GM19468 (cell line): Measurements from ENCODE around the gene GPR183.
A peak's percentile ranks its signal among the peaks of the same experiment; 100 is the strongest.

Experiments used
- ATAC-seq: cut with Tn5 transposase; IDR thresholded peaks from one replicate; pipeline ENCODE4 v1.9.1; 2021; ENCODE audit warnings: mild to moderate bottlenecking, moderate library complexity, moderate number of reproducible peaks; ENCODE audit not compliant: unreplicated experiment; ENCODE audit errors: extremely low read depth

The GPR183 gene, protein sequence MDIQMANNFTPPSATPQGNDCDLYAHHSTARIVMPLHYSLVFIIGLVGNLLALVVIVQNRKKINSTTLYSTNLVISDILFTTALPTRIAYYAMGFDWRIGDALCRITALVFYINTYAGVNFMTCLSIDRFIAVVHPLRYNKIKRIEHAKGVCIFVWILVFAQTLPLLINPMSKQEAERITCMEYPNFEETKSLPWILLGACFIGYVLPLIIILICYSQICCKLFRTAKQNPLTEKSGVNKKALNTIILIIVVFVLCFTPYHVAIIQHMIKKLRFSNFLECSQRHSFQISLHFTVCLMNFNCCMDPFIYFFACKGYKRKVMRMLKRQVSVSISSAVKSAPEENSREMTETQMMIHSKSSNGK

DNA sequence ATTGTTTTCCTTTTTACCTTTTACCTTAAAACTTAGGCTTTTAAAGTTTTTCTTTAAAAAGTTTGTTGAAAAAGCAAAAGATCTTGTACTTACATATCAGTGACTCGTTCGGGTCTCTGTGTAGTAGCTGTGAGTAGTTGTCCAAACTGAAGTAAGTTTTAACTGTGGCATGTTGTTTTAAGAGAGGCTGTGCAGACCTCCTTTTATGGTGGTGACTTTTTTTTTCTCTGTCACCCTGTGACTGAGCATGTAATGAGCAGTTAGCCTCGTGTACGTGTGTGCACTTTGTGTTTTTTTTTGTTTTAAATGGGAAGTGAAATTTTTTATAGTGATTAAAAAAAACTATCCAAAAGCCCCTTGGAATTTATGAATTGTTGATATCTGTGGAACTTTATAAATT is at the start of gene GPR183:
TSS of gene GPR183 (minus strand) at position 153 of the 400 bp plus-strand sequence. CDS start 11,254 bp downstream, outside the sequence.
- peak; percentile 69 for ATAC-seq

DNA sequence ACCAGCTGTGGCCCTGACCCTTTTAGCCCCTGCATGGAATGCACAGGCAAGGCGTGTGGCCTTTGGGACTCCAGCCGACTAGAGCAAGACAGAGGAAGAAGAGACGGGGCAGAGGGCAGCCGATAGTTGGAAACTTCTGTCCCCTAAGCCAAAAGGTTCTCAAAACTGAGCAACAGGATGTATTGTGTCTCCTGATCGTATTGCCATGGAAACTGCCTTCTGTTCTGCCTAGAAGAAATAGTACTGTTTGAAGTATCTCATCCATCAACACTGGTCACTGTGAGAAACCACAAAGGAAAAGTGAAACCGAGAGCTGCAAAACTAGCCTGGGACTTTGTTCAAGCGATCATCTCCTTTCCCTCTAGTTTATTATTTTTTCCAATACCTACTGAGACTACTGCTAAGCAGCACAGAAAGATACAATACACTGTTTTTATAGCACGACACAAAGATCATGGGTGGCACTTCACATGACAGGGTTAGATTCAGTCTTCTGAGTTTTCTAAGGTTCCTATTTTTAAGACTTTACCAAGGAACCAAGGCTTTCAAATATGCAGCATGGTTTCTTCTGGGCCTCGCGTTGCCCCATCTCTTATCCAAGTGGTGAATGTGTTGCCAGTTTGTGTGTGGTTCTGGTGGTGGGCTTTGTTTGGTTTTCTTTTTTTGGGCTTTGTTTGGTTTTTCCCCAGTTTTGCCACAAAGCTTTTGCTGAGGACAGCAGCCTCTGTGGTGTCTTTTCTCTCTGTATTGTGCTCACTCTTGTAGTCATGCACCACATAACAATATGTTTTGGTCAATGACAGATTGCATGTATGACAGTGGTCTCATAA is 49.3 kb upstream of the GPR183 start:
- peak; percentile 60 for ATAC-seq

DNA sequence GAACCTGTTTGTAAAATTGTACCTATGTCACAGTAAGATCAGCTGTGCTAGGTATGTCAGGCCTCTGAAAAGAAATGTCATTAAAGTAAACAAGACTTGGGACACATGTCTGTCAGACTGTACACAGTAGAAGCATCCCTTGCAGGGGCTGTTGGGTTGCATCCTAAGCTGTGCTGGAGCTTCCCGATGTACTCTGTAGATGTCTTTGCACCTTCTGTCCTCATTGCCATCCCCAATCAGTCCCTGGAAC is 48.7 kb upstream of the GPR183 start:
- ATAC-seq = no peak

DNA sequence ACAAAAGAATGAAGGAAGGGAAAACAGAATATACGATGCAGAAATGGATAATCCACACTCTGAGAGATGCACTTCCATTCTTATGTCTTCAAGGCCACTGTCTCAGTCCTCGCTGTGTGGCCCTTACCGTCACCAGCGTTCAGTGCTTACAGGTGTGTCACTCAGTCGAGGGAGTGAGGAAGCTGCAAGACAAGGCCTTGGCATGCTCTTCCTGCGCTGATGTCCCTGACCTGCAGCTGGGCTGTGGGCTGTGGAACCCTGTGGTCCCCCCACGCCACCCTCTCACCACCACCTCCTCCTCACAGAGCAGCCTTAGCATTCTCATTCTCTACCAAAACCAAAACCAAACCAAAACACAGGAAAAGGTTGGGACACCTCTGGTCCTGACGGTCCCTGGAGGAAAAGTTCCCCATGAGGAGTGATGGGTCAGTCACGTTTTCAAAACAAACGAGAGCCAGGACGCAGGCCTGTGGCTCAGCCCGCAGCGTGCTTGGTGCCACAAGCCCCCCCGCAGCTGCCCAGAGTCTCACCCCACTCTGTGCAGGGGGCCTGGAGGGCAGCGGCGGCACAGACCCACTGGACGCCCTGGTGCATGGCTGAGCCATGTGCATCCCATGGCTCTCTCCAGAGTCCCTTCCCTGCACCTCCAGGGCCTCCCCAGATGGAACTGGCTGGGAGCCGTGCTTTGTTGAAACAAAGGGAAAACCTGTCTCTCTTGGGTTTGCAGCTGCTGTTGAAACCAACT is 48.2 kb upstream of the GPR183 start:
- ATAC-seq = no peak

- no peak for ATAC-seq
These were observed 47.3 kb upstream of the GPR183 start for GRCh38 chr13:99354371-99354951.

- ATAC-seq = no peak
These were observed 46.6 kb upstream of the GPR183 start for GRCh38 chr13:99353836-99354235.

DNA sequence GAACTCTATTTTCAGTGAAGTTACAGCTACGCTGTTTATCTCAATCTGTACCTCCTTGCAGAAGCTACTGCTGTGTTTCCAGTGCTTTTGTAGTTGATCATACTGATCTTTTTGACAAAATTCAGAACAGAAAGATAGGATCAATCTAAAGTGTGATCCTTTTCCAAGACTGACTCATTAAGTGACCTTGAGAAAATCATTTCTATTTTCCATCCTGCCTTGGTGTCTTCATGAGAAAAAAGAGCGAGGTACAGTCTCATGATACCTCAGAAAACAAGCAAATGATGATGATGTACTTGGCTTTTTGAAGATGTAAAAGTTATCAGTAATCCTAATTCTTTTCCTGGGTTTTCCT is 46.0 kb upstream of the GPR183 start:
- ATAC-seq = no peak

GRCh38 chr13:99352351-99353245 is 45.4 kb upstream of the GPR183 start:
- no peak for ATAC-seq

- ATAC-seq = no peak
These were observed 44.6 kb upstream of the GPR183 start for GRCh38 chr13:99351772-99352171.

DNA sequence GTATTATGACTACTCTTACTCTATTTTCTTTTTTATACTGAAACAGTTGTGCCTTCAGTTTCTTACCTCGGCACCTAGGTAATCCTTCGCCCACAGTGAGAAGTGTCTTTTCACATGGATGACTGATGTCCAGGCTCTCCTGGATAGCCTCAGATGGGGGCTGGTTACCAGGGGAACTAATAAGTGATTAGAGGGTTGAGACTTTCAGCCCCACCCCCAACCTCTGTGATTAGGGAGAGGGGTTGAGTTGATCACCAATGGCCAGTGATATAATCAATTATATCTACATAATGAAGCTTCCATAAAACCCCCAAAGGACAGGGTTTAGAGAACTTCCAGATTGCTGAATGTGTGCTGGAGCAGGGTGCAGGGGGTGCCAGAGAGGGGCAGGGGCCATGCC is 43.0 kb upstream of the GPR183 start:
- no peak for ATAC-seq

- no peak for ATAC-seq
These were observed 40.8 kb upstream of the GPR183 start for GRCh38 chr13:99347911-99348451.

GRCh38 chr13:99347335-99347878 is 40.2 kb upstream of the GPR183 start:
- no peak for ATAC-seq

DNA sequence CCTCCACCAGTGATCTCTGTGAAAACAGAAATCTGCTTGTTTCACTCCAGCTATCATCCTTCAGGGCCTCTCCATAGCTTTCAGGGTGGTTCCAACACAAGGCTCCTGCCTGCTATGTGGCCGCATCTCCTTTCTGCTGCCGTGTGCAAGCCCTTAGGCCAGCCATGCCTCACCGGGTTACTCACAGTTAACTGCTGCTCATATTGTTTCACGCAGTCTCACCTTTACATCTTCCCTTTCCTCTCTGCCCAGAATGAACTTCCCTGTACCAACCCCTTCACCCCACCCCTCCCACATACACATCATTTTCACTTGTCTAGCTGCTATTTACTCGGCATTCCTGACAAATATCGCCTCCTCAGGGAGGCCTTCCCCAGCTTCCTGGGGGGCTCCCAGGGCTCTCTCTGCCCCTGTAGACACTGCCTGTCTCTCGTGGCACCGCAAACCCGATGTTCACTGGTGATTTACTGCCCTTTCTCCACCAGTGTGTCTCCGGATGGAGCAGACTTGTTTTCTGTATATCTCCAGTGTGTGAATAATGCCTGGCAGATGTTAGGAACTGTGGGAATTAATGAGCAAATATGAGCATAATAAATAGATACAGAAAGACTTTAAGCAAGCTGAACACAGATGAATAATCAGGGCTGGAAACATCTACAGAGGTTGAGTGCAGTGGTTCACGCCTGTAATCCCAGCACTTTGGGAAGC is 39.3 kb upstream of the GPR183 start:
- ATAC-seq = no peak

GRCh38 chr13:99345345-99345744 is 38.1 kb upstream of the GPR183 start:
- no peak for ATAC-seq

DNA sequence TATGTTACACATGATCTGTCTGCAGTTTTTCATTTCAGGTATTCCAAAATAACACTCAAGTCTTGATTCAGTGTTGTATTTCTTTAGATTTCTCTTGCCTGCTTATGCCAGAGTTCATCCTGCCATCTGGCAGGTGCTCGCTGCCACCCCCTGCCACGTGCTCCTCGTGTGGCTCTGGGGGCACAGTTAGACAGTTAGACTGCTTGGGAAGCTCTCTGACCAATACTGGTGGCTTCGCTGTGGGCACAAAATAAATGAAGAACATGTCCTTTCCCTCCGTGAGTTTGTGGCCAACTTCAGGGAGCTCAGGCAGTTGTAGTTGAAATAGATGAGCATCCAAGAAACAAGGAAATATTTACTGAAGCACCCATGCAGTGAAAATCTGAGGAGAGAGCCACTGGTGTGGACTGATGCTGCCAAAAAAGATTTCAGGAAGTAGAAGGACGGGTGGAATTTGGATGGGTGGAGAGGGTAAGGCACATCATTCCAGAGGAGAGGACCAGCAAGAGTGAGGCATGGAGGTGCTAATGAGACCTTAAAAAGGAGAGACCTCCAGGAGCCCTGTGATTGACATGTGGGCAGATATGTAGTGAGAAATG is 37.5 kb upstream of the GPR183 start:
- no peak for ATAC-seq

- ATAC-seq = no peak
These were observed 35.6 kb upstream of the GPR183 start for GRCh38 chr13:99342723-99343315.

GRCh38 chr13:99341969-99342722 is 34.9 kb upstream of the GPR183 start:
- ATAC-seq = no peak
